Measurements from ENCODE around the gene ZMIZ1. TPM values are rescaled to one million over a fixed set of nuclear protein-coding genes. Genes with fewer than 3 reads are reported as not detected.

Gene ZMIZ1
- polyA plus RNA-seq, 1 experiment: 13.0 TPM

DNA sequence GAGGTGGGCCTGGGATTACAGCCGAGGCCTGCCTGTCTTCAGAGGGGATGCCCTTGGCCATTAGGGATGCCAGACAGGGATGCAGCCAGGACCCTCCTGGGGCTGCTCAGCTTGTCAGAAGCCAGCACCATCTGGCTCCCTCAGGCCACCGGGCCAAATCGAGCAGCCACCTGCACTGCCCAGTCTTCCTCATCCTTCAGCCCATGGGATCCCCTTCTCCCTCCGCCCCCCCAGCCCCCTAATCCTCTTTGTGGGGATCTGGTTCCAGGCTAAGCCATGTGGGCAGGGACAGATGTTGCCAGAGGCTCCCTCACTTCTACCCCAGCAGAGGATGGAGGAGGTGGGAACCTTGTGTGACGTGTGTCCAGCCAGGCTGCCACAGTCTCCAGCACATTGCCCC is 141.1 kb downstream of the ZMIZ1 start:
- ChIA-PET CTCF (interaction anchor here (4.8 kb wide), 1 partner anchor 14 kb away, joined by 36 read pairs; no protein-coding TSS in a partner anchor), POLR2A (no interaction called here)
- H3K36me3 ChIP-seq (ENCODE audit: control insufficient read depth, insufficient read depth, low read length): peaks cover 54% of the 10 kb centered on the region
- no peak for TF ChIP-seq CTCF (IDR thresholded peaks at IDR 0.05; ENCODE audit: insufficient read depth, low read depth, low read length)
- no peak for DNase-seq (ENCODE audit: low read depth)
- no peaks in the 10 kb centered on the region for H3K27me3 ChIP-seq (ENCODE audit: control insufficient read depth, insufficient read depth, low read length)
- no peak overlapping the region for H3K4me3 ChIP-seq (ENCODE audit: low read depth, low read length)

- DNase-seq (ENCODE audit: low read depth): no peak
- Histone ChIP-seq H3K36me3 (ENCODE audit: control insufficient read depth, insufficient read depth, low read length) (peaks cover 60% of the 10 kb centered on the region), H3K4me3 (ENCODE audit: low read depth, low read length) (no peak overlapping the region), H3K27me3 (ENCODE audit: control insufficient read depth, insufficient read depth, low read length) (no peaks in the 10 kb centered on the region)
- ChIA-PET CTCF (interaction anchor here (0.7 to 0.8 kb wide), 2 partner anchors 11 to 15 kb away, joined by 3 read pairs; no protein-coding TSS in a partner anchor), POLR2A (no interaction called here)
- TF ChIP-seq CTCF (IDR thresholded peaks at IDR 0.05; ENCODE audit: insufficient read depth, low read depth, low read length): no peak
Measured at GRCh38 chr10:79210672-79211071, 141.9 kb downstream of the ZMIZ1 start.

DNA sequence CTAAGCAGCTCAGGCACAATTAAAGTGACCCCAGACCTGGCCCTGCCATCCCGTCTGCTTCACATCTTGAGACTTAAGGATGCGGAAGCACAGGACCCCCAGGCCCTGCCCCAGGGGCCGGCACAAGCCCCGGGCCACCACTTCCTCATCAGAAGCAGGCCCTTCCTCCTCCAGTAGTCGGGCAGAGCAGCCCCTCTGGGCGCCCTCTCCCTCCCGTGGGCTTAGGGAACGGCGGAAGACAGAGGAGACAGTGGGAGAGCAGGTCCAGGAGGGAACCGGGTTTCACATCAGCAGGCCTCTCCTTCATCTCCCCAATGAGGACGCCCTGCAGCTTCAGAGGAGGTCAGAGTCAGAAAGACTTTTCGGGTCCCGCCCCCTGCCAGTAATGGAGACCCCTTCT is 142.8 kb downstream of the ZMIZ1 start:
- H3K36me3 ChIP-seq (ENCODE audit: control insufficient read depth, insufficient read depth, low read length): peaks cover 65% of the 10 kb centered on the region
- ChIA-PET POLR2A (no interaction called here), CTCF (no interaction called here)

DNA sequence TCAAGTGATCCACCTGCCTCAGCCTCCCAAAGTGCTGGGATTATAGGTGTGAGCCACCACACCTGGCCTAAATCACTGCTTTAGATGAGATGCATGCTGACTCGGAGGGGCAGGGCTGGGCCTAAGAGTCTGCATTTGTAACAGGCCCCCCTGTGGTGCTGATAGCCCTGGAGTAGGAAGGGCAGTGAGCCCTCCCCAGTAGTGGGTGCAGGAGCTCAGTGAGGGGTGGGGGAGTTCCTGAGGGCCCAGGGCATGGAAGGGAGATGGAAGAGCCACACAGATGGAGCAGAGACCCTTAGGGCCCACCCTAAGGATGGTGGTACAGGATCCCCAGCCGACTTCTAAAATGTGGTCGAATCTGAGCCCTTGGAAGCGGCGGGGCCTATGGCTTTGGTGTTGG is 146.8 kb downstream of the ZMIZ1 start:
- ChIA-PET POLR2A (no interaction called here), CTCF (no interaction called here)
- DNase-seq (ENCODE audit: low read depth): no peak
- TF ChIP-seq CTCF (IDR thresholded peaks at IDR 0.05; ENCODE audit: insufficient read depth, low read depth, low read length): no peak
- no peak overlapping the region for H3K4me3 ChIP-seq (ENCODE audit: low read depth, low read length)
- no peaks in the 10 kb centered on the region for H3K27me3 ChIP-seq (ENCODE audit: control insufficient read depth, insufficient read depth, low read length)
- H3K36me3 ChIP-seq (ENCODE audit: control insufficient read depth, insufficient read depth, low read length): peaks cover 46% of the 10 kb centered on the region

More for the DNA sequence above, 142.8 kb downstream of the ZMIZ1 start:
- Histone ChIP-seq H3K27me3 (ENCODE audit: control insufficient read depth, insufficient read depth, low read length) (no peaks in the 10 kb centered on the region), H3K4me3 (ENCODE audit: low read depth, low read length) (no peak overlapping the region)
- no peak for TF ChIP-seq CTCF (IDR thresholded peaks at IDR 0.05; ENCODE audit: insufficient read depth, low read depth, low read length)
- DNase-seq (ENCODE audit: low read depth): no peak

- no peak overlapping the region for H3K4me3 ChIP-seq (ENCODE audit: low read depth, low read length)
- peaks cover 30% of the 10 kb centered on the region for H3K36me3 ChIP-seq (ENCODE audit: control insufficient read depth, insufficient read depth, low read length)
- ChIA-PET POLR2A (no interaction called here), CTCF (no interaction called here)
- DNase-seq (ENCODE audit: low read depth): no peak
- no peaks in the 10 kb centered on the region for H3K27me3 ChIP-seq (ENCODE audit: control insufficient read depth, insufficient read depth, low read length)
- TF ChIP-seq CTCF (IDR thresholded peaks at IDR 0.05; ENCODE audit: insufficient read depth, low read depth, low read length): no peak
Measured at GRCh38 chr10:79219322-79219957, 150.7 kb downstream of the ZMIZ1 start.
